GM21447 (cell line): Measurements from ENCODE around the gene TAGLN3.
A peak's percentile ranks its signal among the peaks of the same experiment; 100 is the strongest.
"Not testable (repeated sequence)": the region's sequence is repeated elsewhere in the genome, so short reads cannot be mapped to it uniquely, and the experiment has no call there.

Experiments used
- ATAC-seq: cut with Tn5 transposase; IDR thresholded peaks from one replicate; pipeline ENCODE4 v1.9.1; 2021; ENCODE audit not compliant: unreplicated experiment

The TAGLN3 gene

GRCh38 chr3:112007633-112008032 is 8.9 kb downstream of the TAGLN3 start:
- ATAC-seq = no peak

GRCh38 chr3:112009670-112010069 is 10.9 kb downstream of the TAGLN3 start:
- ATAC-seq = no peak

- ATAC-seq = no peak
Measured at GRCh38 chr3:112010636-112011035, 11.9 kb downstream of the TAGLN3 start.

GRCh38 chr3:112011376-112011940 is 12.7 kb downstream of the TAGLN3 start:
- ATAC-seq = no peak

GRCh38 chr3:112012205-112012992 is 13.7 kb downstream of the TAGLN3 start:
- ATAC-seq = no peak

GRCh38 chr3:112013058-112013783 is 14.5 kb downstream of the TAGLN3 start:
- peak; percentile 89 for ATAC-seq

GRCh38 chr3:112013784-112014143 is 15.0 kb downstream of the TAGLN3 start:
- ATAC-seq = peak; percentile 31

- ATAC-seq = no peak
Measured at GRCh38 chr3:112017091-112017490, 18.4 kb downstream of the TAGLN3 start.

GRCh38 chr3:112018712-112019111 is 20.0 kb downstream of the TAGLN3 start:
- no peak for ATAC-seq

- no peak for ATAC-seq
Measured at GRCh38 chr3:112019716-112020115, 21.0 kb downstream of the TAGLN3 start.

GRCh38 chr3:112020674-112021085 is 22.0 kb downstream of the TAGLN3 start:
- no peak for ATAC-seq

GRCh38 chr3:112027142-112027541 is 28.4 kb downstream of the TAGLN3 start:
- no peak for ATAC-seq

GRCh38 chr3:112027826-112028225 is 29.1 kb downstream of the TAGLN3 start:
- no peak for ATAC-seq

GRCh38 chr3:112030901-112031300 is 32.2 kb downstream of the TAGLN3 start:
- no peak for ATAC-seq

GRCh38 chr3:112032098-112032731 is 33.5 kb downstream of the TAGLN3 start:
- no peak for ATAC-seq

GRCh38 chr3:112034436-112034835 is 35.7 kb downstream of the TAGLN3 start, which contains the start of gene TMPRSS7:
TMPRSS7 (plus strand) TSS chr3:112034736; CDS start chr3:112034846, 110 bp downstream.
- ATAC-seq = no peak

GRCh38 chr3:112035241-112035640 is 36.5 kb downstream of the TAGLN3 start:
- ATAC-seq = no peak

GRCh38 chr3:112037194-112037593 is 38.5 kb downstream of the TAGLN3 start:
- ATAC-seq = not testable (repeated sequence)

- no peak for ATAC-seq
Measured at GRCh38 chr3:112038863-112039262, 40.1 kb downstream of the TAGLN3 start.

GRCh38 chr3:112041321-112041720 is 42.6 kb downstream of the TAGLN3 start:
- ATAC-seq = no peak

GRCh38 chr3:112042842-112043280 is 44.1 kb downstream of the TAGLN3 start:
- ATAC-seq = no peak
